RWPE2 (cell line): ENCODE measurements around the gene NAT9.
A peak's percentile ranks its signal among the peaks of the same experiment; 100 is the strongest.

Experiments used
- ATAC-seq: fragments of 200-7000 bp; cut with Tn5 transposase; 3 replicates; pipeline ENCODE4 v1.9.1; 2021; ENCODE audit warnings: low read depth
- DNase-seq: peaks from one replicate; pipeline ENCODE4 v3.0.0-alpha.2; 2020; ENCODE audit warnings: low spot score
- H3K27ac ChIP-seq: fragments of 450-650 bp; 2 replicates; pipeline ENCODE4 v1.5.1; 2017; ENCODE audit warnings: mild to moderate bottlenecking; ENCODE audit not compliant: poor library complexity, severe bottlenecking
- H3K27me3 ChIP-seq: fragments of 250-450 bp; sonication (Bioruptor Pico); 2 replicates; pipeline ENCODE4 v1.5.1; 2021; ENCODE audit warnings: mild to moderate bottlenecking, moderate library complexity; ENCODE audit not compliant: insufficient read depth, poor library complexity, severe bottlenecking
- H3K36me3 ChIP-seq: fragments of 250-450 bp; sonication (Bioruptor Pico); 2 replicates; pipeline ENCODE4 v1.5.1; 2020; ENCODE audit warnings: low read depth, mild to moderate bottlenecking, moderate library complexity
- H3K4me1 ChIP-seq: fragments of 250-450 bp; sonication (Bioruptor Pico); 2 replicates; pipeline ENCODE4 v1.5.1; 2021; ENCODE audit warnings: mild to moderate bottlenecking, moderate library complexity; ENCODE audit not compliant: insufficient read depth, poor library complexity, severe bottlenecking
- H3K4me3 ChIP-seq: fragments of 250-450 bp; sonication (Bioruptor Pico); 2 replicates; pipeline ENCODE4 v1.5.1; 2021; ENCODE audit warnings: mild to moderate bottlenecking, moderate library complexity; ENCODE audit not compliant: severe bottlenecking
- H3K9me3 ChIP-seq: fragments of 250-450 bp; sonication (Bioruptor Pico); 2 replicates; pipeline ENCODE4 v1.5.1; 2021; ENCODE audit warnings: mild to moderate bottlenecking, moderate library complexity; ENCODE audit not compliant: severe bottlenecking
- CTCF ChIP-seq: fragments of 450-650 bp; IDR thresholded peaks from one replicate; pipeline ENCODE4 v1.5.1; 2017; ENCODE audit warnings: mild to moderate bottlenecking, moderate library complexity; ENCODE audit not compliant: poor library complexity, severe bottlenecking

The NAT9 gene

GRCh38 chr17:74760404-74761105 lies 15.6 kb downstream of the NAT9 start:
- no peak for DNase-seq
- Histone ChIP-seq H3K36me3 (peaks cover 8% of the 10 kb centered on the region; the same call in 1 of the 2 replicates), H3K4me1 (peaks cover 42% of the 10 kb centered on the region), H3K4me3 (no peak overlapping the region), H3K27ac (peak overlapping the region; percentile 76), H3K9me3 (no peaks in the 10 kb centered on the region), H3K27me3 (no peaks in the 10 kb centered on the region)
- TF ChIP-seq CTCF: no peak
- peak; percentile 49 for ATAC-seq

DNA sequence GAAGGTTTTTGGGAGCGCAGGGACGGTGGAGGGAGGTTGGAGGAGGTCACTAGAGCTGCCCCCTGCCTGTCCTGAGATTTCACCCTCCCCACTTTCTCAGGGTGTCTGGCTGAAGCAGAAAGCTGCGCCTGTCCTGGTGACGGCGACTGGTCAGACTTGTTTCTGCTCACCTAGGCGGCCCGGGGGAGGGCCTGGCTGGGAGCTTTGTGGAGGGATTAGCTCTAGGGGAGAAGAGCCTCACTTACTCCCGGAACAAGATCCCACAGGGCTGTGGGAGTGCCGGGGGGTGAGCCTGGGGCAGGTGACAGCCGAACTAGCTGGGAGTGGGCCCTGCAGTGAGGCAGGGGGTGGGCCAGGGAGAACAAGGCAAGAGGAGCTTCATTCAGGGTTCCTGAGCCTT lies 16.2 kb downstream of the NAT9 start:
- H3K4me1 ChIP-seq: peaks cover 42% of the 10 kb centered on the region
- H3K27ac ChIP-seq: peak overlapping the region; percentile 76
- no peaks in the 10 kb centered on the region for H3K9me3 ChIP-seq
- no peak overlapping the region for H3K4me3 ChIP-seq
- peaks cover 1% of the 10 kb centered on the region; the same call in 1 of the 2 replicates for H3K36me3 ChIP-seq
- TF ChIP-seq CTCF: no peak
- no peaks in the 10 kb centered on the region for H3K27me3 ChIP-seq
- no peak for DNase-seq
- ATAC-seq: peak; percentile 24

DNA sequence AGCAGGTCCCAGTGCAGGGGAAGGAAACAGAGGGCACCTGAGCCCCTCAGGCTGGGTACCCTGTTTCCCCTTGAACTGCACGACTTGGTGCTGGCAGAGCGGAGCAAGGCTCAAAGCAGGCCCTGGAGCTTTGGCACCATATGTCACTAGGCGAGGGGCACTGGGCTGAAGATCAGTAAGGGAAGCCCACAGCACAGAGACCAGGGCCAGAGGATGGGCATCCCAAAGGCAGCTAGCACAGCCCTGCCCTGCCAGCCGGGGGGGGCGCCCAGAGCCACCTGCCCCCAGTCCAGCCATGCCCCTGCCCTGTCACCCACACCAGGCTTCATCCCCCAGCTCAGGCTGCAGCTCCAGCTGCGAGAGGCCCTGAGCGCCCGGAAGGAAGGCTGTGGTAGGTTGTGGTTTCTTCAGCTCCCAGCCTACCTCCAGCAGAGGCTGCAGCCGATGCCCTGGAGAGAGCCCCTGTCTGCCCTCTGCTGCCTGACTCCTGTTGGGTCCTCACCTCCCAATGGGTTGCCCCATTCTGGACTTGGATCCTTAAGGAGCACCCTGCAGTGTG lies 16.8 kb downstream of the NAT9 start:
- ATAC-seq (peak; percentile 20; the same call in 2 of the 3 replicates), DNase-seq (no peak)
- Histone ChIP-seq H3K9me3 (no peaks in the 10 kb centered on the region), H3K27me3 (no peaks in the 10 kb centered on the region), H3K4me1 (peaks cover 42% of the 10 kb centered on the region), H3K36me3 (no peaks in the 10 kb centered on the region), H3K27ac (peak overlapping the region; percentile 76), H3K4me3 (no peak overlapping the region)
- no peak for TF ChIP-seq CTCF

- H3K4me1 ChIP-seq: peaks cover 42% of the 10 kb centered on the region
- no peak for DNase-seq
- no peaks in the 10 kb centered on the region for H3K27me3 ChIP-seq
- H3K27ac ChIP-seq: peak overlapping the region; percentile 76
- TF ChIP-seq CTCF: no peak
- ATAC-seq: peak; percentile 61
- no peak overlapping the region for H3K4me3 ChIP-seq
- H3K9me3 ChIP-seq: no peaks in the 10 kb centered on the region
- H3K36me3 ChIP-seq: no peaks in the 10 kb centered on the region
These were observed 17.3 kb downstream of the NAT9 start for GRCh38 chr17:74758848-74759168.
